Limb (tissue), 2 donors: ENCODE data around the gene OPN4.
A peak's percentile ranks its signal among the peaks of the same experiment; 100 is the strongest.

Experiments used
- DNase-seq, 2 donors: peaks; one replicate each; pipeline ENCODE4 v3.0.0-alpha.2; 2016; ENCODE audit errors: extremely low spot score in 2 of 2

The OPN4 gene

GRCh38 chr10:86662186-86663045 lies 8.1 kb downstream of the OPN4 start:
- DNase-seq: no peak

DNA sequence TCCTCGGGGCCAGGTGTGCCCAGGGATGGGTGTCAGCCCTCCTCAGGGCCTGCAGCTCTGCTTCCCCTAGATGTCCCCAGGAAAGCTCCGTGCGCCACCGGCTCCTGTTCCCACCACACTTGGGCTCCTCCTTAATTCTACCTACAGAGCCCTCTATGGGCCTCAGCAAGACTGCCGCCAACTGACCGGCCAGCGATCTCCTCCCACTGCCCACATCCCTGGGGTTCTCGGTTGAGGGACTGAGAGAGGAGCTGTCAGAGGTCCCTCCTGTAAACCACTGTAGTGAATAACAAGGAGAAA lies 8.6 kb downstream of the OPN4 start:
- no peak for DNase-seq

DNA sequence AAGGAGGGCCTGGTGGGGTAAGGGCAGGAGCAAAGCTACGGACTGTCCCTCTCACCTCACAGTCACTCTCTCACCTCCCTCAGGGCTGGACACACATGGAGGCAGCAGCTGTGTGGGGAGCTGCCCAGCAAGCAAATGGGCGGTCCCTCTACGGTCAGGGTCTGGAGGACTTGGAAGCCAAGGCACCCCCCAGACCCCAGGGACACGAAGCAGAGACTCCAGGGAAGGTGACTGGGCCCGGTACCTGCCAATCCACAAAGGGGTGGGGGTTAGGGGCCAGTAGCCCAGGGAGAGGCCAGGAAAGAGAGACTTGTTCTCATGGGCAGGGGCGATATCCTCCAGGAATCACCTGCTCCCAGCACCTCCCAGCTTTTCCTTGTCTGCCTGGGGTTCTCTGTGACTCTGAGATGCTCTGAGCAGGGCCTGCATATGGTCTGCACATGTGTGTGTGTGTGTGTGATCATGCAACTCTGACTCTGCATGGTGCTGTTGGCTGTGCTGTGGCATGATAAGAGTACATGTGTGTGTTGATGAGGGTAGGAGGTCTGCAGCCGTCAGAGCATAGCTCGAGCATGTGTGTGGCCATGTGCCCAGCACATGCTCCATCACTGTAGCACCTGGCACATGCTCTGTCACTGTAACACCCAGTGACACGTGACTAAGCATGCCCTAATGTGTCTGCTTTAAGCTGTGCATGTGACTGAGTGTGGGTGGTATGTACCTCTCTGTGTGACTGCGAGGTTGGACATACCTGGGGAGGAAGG lies 9.4 kb downstream of the OPN4 start:
- no peak for DNase-seq

GRCh38 chr10:86664341-86665217 lies 10.2 kb downstream of the OPN4 start:
- peak in 1 of 2 donors; percentile 48 for DNase-seq

DNA sequence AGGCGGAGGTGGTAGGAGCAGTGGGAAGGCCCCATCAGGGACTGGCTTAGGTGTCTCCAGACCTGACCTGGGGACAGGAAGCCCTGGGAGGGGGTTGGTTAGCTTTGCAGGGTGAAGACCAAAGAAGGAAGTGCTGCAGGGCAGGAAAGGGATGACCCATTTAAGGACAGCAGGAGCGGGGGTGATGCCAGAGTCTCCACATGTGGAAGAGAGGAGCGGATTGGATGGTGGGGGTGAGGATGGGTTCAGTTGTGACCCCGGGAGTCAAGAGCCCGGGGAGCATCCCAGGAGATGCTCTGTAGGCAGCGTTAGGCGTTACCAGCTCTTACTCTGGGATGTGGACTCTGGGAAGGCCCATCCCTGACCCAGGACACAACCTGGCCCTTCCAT lies 10.9 kb downstream of the OPN4 start:
- no peak for DNase-seq

DNA sequence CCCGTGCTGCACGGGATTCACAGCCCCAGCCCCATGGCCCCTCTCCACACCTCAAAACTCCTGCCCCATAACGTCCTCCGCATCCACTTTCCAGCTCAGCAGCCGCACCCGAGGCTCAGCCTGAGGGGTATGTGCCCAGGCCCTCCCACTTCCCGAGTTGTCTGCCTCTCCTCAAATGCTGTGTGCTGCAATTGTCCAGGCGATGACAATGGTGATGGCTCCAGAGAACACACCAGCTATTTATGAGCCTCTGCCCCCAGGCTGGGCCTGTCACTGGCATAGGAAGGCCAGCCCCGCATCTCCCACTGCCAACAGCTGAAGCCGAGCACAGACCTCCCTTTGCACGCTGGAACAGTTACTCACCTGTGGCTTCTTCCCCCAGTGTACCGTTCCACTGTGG lies 11.5 kb downstream of the OPN4 start:
- no peak for DNase-seq

DNA sequence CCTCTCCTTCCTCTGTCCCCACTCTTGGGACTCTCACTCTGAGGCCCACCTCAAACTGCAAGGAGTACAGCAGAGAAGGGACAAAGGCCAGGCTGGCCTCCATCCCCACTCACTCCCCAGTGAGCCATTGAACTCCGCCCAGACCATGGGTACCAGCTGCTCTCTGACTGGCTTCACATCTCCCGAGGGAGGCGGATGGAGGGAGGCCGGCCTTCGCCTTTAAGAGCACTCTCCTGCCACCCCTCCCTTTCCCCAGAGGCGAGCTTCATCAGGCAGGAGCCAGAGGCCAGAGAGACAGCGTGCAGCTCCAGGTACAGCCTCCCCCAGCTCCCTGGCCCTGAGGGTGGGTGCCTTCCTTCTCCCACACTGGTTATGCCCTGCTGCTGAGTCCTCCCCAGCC lies 12.2 kb downstream of the OPN4 start:
- no peak for DNase-seq

DNA sequence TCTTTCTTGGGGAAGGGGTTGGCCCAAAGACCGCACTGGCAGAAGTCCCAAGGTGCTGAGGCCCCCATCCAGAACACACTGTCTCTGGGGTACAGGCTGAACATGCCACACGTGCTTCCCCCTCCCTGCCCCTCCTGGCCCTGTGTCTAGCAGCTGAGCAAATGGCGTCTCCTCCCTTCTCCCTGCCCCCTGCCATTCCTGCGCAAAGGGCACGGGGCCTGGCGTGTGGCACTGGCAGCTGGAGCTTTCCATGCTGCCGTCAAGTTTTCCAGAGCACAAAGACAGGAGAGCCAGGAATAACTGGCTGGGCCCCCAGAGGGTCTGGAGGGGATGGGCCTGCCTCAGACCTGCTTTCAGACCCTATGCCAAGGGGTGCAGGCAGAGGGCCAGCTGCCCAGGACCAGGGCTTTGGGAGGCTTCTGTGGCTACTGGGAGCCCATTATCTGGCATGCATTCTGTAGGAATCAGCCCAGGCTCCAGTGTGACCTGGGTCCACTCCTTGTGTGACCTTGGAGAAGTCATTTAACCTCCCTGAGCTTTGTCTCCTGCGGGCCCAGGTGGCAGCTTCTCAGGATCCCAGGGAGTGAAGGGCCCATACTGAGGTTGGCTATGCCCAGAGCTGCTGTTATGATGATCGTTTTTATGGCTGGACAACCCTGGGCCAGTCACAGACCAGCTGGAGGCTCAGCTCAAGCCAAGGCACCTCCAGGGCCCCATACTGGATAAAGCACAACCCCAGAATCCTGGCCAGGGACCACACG lies 13.3 kb downstream of the OPN4 start:
- peak in 1 of 2 donors; percentile 54 for DNase-seq

GRCh38 chr10:86668297-86669165 lies 14.2 kb downstream of the OPN4 start, which contains the start of gene LDB3:
Gene LDB3, plus strand, starts transcription at chr10:86668511. Its CDS starts 181 bp downstream, at chr10:86668692.
- no peak for DNase-seq

- DNase-seq: no peak
Measured at GRCh38 chr10:86670290-86670811, 16.0 kb downstream of the OPN4 start.

- DNase-seq: no peak
Measured at GRCh38 chr10:86670876-86671275, 16.5 kb downstream of the OPN4 start.

GRCh38 chr10:86671419-86671818 lies 17.1 kb downstream of the OPN4 start:
- no peak for DNase-seq

- DNase-seq: peak in 1 of 2 donors; percentile 55
Measured at GRCh38 chr10:86671985-86672710, 17.8 kb downstream of the OPN4 start.

DNA sequence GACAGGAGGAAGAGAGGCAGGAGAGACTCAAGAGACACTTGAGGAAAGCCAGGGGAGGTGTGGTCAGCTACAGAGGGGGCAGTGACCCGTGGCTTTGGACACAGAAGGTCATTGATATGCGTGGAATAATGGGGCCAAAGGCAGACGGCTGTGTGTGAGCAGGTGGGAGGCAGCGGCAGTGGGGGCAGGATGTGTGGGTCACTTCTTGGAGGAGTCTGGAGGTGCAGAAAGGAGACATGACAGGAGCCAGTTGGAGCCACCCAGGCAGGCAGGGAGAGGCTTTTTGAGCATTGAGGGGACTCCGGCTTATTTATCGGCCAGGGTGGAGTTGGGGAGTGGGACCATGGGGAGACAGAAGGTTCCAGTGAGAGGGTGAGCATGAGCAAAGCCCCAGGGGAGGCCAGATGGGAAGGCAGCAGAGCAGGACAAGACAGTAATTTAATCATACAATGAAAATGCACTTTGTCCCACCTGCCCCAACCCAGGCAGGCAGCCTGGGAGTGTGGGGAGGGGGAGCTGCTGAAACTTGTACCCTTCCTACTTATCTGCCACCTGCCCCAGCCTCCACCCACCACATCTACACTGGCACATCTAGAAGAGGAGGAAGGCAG lies 19.0 kb downstream of the OPN4 start:
- no peak for DNase-seq

DNA sequence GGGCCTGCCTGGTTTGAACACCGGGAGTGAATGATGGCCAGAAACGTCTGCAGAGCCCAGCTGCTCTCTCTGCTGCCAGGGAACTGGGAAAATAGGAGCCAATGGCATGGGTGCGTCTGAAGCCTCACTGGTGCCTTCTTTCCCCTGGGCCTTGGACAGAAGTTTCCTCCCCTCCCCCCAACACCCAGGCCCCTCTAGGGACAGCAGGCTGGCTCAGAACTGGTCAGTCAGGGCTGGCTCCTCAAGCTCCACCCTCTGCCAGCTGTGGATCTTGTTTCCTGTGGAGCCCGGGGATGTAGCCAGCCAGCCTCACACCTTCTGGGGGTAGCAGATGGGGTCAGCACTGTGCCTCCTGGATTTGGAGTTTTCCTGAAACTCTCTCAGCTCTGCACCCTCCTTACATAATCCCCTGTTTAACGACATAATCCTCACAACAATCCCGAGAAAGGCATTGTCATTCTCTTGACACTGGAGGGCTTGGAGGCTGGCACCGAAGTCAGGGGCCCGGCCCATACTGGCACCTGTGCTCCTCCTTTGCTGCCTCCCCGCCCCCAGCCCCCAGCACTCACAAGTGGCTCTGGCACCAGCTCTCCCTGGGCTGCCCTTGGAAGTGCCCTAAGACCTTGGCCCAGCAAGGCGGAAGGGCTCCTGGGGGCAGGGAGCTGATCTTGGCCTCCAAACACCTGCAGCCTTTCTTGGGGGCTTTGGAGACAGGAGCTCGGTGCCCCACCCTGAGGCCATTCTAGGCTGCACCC lies 19.7 kb downstream of the OPN4 start:
- DNase-seq: peak in 1 of 2 donors; percentile 63

GRCh38 chr10:86674912-86675311 lies 20.6 kb downstream of the OPN4 start:
- DNase-seq: no peak

GRCh38 chr10:86677374-86677773 lies 23.0 kb downstream of the OPN4 start:
- DNase-seq: no peak
